GM12878 (cell line): ENCODE data around the gene RAD51B. TPM values are rescaled to one million over a fixed set of nuclear protein-coding genes. Genes with fewer than 3 reads are reported as not detected.

ENCODE experiments used
- E2F8 ChIP-seq: fragments of 450-650 bp; IDR thresholded peaks from 2 replicates; pipeline ENCODE4 v1.6.1; 2018; ENCODE audit warnings: mild to moderate bottlenecking, low read depth, moderate library complexity; ENCODE audit not compliant: partially characterized antibody
- FOS ChIP-seq: IDR thresholded peaks from 3 replicates; pipeline ENCODE4 v1.6.1; 2011; ENCODE audit warnings: borderline replicate concordance; ENCODE audit not compliant: insufficient read length; ENCODE audit errors: extremely low read depth
- ZBTB40 ChIP-seq: fragments of 450-650 bp; IDR thresholded peaks from 2 replicates; pipeline ENCODE4 v1.6.1; 2016; ENCODE audit warnings: mild to moderate bottlenecking, moderate library complexity, borderline replicate concordance
- ZNF274 ChIP-seq: IDR thresholded peaks from one replicate; pipeline ENCODE4 v1.8.0; 2011; ENCODE audit not compliant: insufficient read length, insufficient read depth
- polyA plus RNA-seq, 11 experiments: library from polyadenylated mRNA; depleted of rRNA in 4 of 11; unstranded in 6 of 11; stranded (reverse) in 5 of 11; fragments of >200 nt; fragmentation: Nextera tagmentation in 4 of 11; fragmentation: Illumina TruSeq in 1 of 11; extraction: Ambion mirVana in 4 of 11; extraction: Trizol in 1 of 11; gene quantifications; 1 replicate in 1 of 11; 2 replicates in 10 of 11; pipeline versions ENCODE4 v1.2.1 to v1.2.3, GENCODE V29; 2011 to 2016; ENCODE audit warnings: inconsistent platforms in 2 of 11, missing spikeins in 2 of 11, low read depth in 1 of 11
- total RNA-seq, 4 experiments: library from RNA; depleted of rRNA in 3 of 4; stranded (reverse); fragments of >200 nt in 3 of 4; fragmentation: Illumina TruSeq in 1 of 4; extraction: Trizol in 1 of 4; gene quantifications; 2 replicates each; pipeline versions ENCODE4 v1.2.1 to v1.2.3, GENCODE V29; 2013 to 2021

The RAD51B gene
- total and polyA plus RNA-seq, 10 of the 15 experiments (the other 5 are each of a cell fraction or from before 2014, with no cell fraction given), result 9.8 to 26.8 (median 21.3) TPM

GRCh38 chr14:67933266-67933665 lies 113.7 kb downstream of the RAD51B start (continued):
- TF ChIP-seq E2F8 (no peak), FOS (no peak), ZNF274 (no peak), ZBTB40 (no peak)
- TF ChIP-seq, all 136 proteins: peak for 0
